ENCODE data around the gene CIITA. TPM values are rescaled to one million over a fixed set of nuclear protein-coding genes. Genes with fewer than 3 reads are reported as not detected.

The CIITA gene
- total RNA-seq, 1 experiment from 2014 or later = not detected

DNA sequence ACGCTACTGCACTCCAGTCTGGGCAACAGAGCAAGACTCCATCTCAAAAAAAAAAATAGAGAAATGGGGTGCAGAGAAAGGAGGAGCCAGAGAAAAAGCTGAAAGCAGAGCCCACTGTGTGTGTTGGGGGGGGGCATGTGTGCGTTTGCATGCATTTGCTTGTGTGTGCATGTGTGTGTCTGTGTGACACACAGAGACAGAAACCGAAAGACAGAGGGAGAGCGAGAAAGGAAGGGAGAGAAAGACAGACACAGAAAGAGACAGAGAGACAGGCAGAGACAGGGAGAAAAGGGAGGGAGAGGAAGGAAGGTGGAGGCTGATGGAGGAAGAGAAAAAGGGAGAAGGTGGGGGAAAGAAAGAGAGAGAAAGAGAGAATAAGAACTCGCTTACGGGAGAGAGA is 9.8 kb upstream of the CIITA start:
- Histone ChIP-seq H2BK120ac (ENCODE audit: low read depth, low read length, poor library complexity, severe bottlenecking) (no peak overlapping the region), H3K79me2 (ENCODE audit: insufficient read depth, low read length) (no peaks in the 10 kb centered on the region), H3K14ac (ENCODE audit: insufficient read depth, low read length) (no peak overlapping the region), H3K4me1 (ENCODE audit: insufficient read depth, low read length) (no peaks in the 10 kb centered on the region; the same call in 1 of the 2 replicates), H4K5ac (ENCODE audit: insufficient read length, low read depth, low read length) (no peak overlapping the region), H3K56ac (ENCODE audit: insufficient read length, low read depth, low read length) (no peak overlapping the region), H2AFZ (ENCODE audit: low read length) (no peak overlapping the region), H2BK12ac (ENCODE audit: insufficient read length, low read depth, low read length) (no peak overlapping the region), H4K8ac (replicated peaks; ENCODE audit: insufficient read length, low read depth, low read length) (no peak overlapping the region), H3T11ph (ENCODE audit: low read length) (no peak overlapping the region), H3K23me2 (ENCODE audit: insufficient read length, low read depth, low read length, poor library complexity, severe bottlenecking) (no peaks in the 10 kb centered on the region), H3K4ac (ENCODE audit: low read depth, low read length) (no peak overlapping the region), H3K27ac (ENCODE audit: insufficient read length, low read depth, low read length) (no peak overlapping the region), H3K9me3 (ENCODE audit: control insufficient read depth, low read depth, low read length) (no peaks in the 10 kb centered on the region), H2AK5ac (ENCODE audit: insufficient read length, low read length) (no peak overlapping the region), H3K79me1 (ENCODE audit: insufficient read depth, low read depth, low read length, poor library complexity, severe bottlenecking) (no peaks in the 10 kb centered on the region), H4K91ac (ENCODE audit: insufficient read length, low read depth, low read length) (no peak overlapping the region), H3K9ac (ENCODE audit: extremely low read depth, insufficient read length, low read length) (no peak overlapping the region), H2BK20ac (ENCODE audit: low read depth, low read length, poor library complexity, severe bottlenecking) (no peak overlapping the region), H2BK15ac (ENCODE audit: low read depth, low read length) (no peak overlapping the region), H3K23ac (ENCODE audit: insufficient read length, low read depth, low read length) (no peak overlapping the region), H3K27me3 (ENCODE audit: insufficient read depth, low read length) (no peaks in the 10 kb centered on the region), H3K4me2 (ENCODE audit: insufficient read depth, insufficient read length, low read length) (no peak overlapping the region), H4K20me1 (ENCODE audit: control insufficient read depth, insufficient read depth, insufficient read length) (no peaks in the 10 kb centered on the region), H2BK5ac (ENCODE audit: insufficient read length, low read length) (no peak overlapping the region), H3K18ac (ENCODE audit: insufficient read length, low read depth, low read length) (no peak overlapping the region)
- Mint-ChIP-seq H3K36me3 (ENCODE audit: insufficient read depth in 1 of 3, low read depth in 3 of 3) (no peaks in the 10 kb centered on the region), H3K27me3 (ENCODE audit: low read depth) (peaks cover 11% of the 10 kb centered on the region), H3K4me3 (no peak overlapping the region), H3K27ac (no peak overlapping the region), H3K4me1 (peaks cover 15 to 24% of the 10 kb centered on the region in 2 experiments), H3K9me3 (no peaks in the 10 kb centered on the region)
- WGBS (ENCODE audit: extremely low coverage, insufficient read length, low lambda C conversion rate) = no CpG with 5 or more reads among the region's 6 CpGs
- TF ChIP-seq, protein P1, sequence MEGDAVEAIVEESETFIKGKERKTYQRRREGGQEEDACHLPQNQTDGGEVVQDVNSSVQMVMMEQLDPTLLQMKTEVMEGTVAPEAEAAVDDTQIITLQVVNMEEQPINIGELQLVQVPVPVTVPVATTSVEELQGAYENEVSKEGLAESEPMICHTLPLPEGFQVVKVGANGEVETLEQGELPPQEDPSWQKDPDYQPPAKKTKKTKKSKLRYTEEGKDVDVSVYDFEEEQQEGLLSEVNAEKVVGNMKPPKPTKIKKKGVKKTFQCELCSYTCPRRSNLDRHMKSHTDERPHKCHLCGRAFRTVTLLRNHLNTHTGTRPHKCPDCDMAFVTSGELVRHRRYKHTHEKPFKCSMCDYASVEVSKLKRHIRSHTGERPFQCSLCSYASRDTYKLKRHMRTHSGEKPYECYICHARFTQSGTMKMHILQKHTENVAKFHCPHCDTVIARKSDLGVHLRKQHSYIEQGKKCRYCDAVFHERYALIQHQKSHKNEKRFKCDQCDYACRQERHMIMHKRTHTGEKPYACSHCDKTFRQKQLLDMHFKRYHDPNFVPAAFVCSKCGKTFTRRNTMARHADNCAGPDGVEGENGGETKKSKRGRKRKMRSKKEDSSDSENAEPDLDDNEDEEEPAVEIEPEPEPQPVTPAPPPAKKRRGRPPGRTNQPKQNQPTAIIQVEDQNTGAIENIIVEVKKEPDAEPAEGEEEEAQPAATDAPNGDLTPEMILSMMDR (conservative IDR thresholded peaks at IDR 0.05) = no peak
- no peak for DNase-seq
